Activated naive CD4-positive, alpha-beta T cell treated with Interleukin-2 at 50 U/mL for 16 hours (primary cell): Measurements from ENCODE around the gene ETNK2.

Experiments used
- DNase-seq: peaks from one replicate; pipeline ENCODE4 v3.0.0-alpha.2; 2020

ETNK2 gene

GRCh38 chr1:204176049-204176448 lies 24.2 kb upstream of the ETNK2 start:
- no peak for DNase-seq

DNA sequence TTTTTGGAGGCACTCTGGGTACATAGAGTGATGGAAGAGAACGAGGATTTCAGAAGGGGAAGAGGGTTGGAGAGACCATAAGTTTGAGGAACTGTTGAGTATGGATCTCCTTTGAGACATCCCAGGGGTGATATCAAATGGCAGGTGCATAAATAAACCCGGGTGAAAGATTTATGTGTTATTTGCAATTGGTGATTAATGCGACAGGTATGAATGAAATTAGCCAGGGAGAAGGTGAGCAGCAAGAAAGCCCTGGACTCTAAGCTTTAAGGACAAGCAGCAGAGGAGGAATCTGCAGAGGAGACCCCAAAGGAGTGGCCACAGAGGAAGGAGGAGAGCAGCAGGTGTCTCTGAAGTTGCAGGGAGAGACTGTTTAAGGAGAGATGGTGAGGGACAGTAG lies 23.1 kb upstream of the ETNK2 start:
- no peak for DNase-seq

- DNase-seq = no peak
These were observed 20.7 kb upstream of the ETNK2 start for GRCh38 chr1:204172404-204173029.

- DNase-seq = no peak
These were observed 19.9 kb upstream of the ETNK2 start for GRCh38 chr1:204171751-204172178.

DNA sequence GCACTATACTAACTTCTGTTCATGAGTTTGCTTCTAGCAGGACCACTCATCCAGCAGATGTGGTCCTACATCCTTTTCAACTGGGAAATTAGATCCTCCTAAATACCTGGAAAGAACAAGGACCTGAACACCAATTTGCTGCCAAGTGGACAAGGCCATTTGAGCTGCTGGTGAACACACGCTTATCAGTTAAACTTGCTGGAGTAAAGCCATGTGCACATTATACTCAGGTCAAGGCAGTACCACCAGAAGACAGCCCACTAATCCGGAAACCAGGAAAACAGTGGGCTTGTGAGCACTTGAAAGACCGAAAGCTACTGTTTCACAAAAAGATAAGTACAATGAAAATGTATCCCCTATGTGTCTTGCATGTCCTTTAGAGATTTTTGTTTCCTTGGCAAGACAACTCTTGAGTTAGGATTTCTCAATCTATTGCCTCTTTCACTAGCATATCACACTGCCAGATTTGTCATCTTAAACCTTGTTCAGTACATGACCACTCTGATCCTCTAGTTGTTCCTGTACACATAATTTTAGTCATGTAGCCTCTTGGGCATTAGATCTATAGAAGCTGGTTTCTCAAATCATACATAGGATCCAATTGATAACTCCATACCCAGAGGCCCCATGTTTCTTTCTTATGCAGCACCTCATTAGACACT lies 18.8 kb upstream of the ETNK2 start:
- DNase-seq = no peak

GRCh38 chr1:204169858-204170257 lies 18.0 kb upstream of the ETNK2 start:
- DNase-seq = no peak

GRCh38 chr1:204167730-204168129 lies 15.9 kb upstream of the ETNK2 start:
- no peak for DNase-seq

DNA sequence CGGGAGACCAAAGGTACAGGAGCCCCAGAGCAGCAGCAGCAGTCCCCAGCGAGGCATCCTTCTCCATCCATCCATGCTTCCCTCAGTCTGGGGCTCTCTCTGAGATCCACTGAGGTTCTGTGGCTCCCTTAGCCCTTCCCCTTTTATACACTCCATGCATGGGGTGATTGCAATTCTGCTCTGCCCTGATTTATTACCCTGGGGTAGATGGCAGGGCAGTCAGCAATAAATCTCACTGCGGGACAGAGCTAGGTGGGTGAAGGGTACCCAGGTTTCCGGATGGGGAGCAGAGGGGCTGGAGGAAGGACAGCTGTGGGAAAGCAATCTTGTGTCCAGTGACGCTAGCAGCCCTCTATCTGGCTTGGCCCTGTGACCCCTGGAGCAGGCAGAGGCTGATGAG lies 14.4 kb upstream of the ETNK2 start, which contains the start of gene REN:
Gene REN, minus strand, starts transcription at position 119 of the 400 bp plus-strand sequence. Its CDS starts 44 bp downstream, at position 75.
- no peak for DNase-seq

DNA sequence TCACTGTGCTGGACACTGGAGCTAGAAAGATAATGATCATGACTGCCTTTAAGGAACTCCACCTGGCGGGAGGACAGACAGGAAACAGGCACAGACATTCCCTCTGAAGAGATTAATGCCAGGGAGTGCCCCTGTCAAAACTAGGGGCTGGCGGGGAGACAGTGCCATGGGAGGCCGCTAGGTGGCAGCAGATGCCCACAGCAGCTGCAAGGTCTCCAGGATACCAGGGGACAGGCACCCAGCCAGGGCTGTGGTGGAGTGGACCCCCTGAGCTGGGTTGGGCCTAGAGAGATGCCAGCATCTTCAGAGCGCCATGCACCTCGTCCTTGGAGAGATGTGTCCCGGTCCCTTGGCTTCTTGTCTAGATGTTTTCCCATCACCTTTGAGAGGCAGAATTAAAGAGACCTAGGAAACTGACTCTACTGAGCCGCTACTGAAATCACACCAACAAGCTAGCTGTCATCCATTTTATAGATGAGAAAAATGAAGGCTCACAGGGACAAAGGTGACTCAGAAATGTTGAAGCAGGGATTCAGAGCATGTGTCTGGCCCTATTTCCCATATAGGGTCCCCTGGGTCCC lies 10.7 kb upstream of the ETNK2 start:
- DNase-seq = peak; percentile 83

- no peak for DNase-seq
These were observed 10.0 kb upstream of the ETNK2 start for GRCh38 chr1:204161609-204162493.

GRCh38 chr1:204157962-204158361 lies 6.1 kb upstream of the ETNK2 start:
- DNase-seq = no peak

DNA sequence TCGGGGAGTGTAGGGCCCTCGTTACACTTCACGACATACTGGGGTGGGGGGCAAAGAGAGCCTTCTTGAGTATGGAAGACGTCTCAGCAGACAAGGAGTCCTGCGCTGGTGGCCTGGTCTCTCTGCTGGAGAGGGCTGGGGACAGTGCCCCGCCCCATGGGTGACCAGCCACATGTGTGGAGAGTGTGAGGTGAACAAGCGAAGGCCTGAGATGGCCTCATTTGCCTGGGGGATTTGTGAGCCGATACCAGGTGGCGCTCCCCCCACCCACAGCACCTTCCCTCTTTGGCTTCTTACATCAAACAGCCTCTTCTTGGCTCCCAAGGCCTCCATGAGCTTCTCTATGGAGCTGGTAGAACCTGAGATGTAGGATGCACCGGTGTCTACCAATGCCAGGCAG lies 4.0 kb upstream of the ETNK2 start:
- DNase-seq = no peak

- DNase-seq = no peak
These were observed 2.9 kb upstream of the ETNK2 start for GRCh38 chr1:204154568-204155255.

DNA sequence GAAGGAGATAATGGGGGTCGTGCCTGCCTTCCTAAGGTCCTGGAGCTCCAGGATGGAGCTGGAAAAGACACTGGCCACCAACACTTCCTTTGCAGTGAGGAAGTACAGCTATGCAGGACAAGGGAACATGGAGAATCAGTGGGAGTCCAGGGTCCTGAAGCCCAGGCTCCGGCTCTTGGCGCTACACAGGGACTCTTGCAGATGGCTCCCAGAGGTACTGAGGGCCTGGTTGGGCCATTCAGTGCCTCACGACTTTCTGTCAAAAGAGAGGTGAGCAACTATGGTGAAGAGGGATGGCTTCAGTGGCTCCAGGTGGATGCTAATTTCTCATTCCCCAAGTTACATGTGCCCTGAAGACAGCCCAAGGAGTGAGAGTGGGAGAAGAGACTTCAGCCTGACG lies 1.8 kb upstream of the ETNK2 start:
- DNase-seq = no peak

DNA sequence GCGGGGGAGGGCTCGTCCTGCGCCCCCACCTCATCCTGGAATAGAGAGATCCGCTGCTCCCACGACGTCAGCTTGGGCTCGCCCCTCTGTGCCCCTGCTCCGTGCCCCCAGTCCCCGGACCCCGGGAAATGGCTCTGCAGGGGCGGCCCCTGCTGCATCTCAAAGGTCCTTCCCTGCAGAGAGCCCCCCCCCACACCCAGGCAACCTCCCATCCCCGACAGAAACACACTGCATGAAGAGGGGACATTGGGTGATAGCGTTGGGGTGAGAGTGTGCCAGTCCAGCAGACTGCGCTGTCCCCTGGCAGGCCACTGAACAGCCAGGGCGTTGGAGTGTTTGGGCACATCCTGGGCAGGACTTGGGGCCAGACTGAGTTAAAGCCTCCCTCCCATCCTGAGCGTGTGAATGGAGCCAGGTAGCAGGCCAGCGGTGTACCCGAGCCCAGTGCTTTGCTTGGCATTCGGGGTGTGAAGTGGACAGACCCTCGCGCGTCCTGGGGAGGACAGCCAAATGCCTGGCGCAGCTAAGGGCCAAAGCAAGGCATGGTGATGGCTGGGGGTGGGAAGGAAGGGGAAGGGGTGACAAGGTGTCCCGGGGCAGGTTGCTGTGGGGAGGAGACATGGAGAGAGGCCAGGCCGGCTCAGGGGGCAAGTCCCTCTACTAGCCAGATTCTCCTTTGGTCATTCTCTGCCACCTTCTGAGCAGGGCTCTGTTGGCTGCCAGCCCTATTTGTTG lies 633 bp upstream of the ETNK2 start:
- no peak for DNase-seq

- DNase-seq = no peak
These were observed 917 bp downstream of the ETNK2 start for GRCh38 chr1:204150702-204151551.

GRCh38 chr1:204149635-204150565 lies 1.9 kb downstream of the ETNK2 start:
- no peak for DNase-seq

GRCh38 chr1:204149107-204149506 lies 2.7 kb downstream of the ETNK2 start:
- no peak for DNase-seq
